SK-N-MC (cell line): ENCODE results near the gene MAP7D2.

Experiments used
- DNase-seq: peaks from one replicate; pipeline ENCODE4 v3.0.0-alpha.2; 2011; ENCODE audit warnings: low read depth, low spot score
- H3K27ac ChIP-seq: fragments of 200-600 bp; sonication (generic); 2 replicates; pipeline ENCODE4 v1.5.1; 2016; ENCODE audit warnings: mixed run types
- H3K36me3 ChIP-seq: fragments of 200-600 bp; sonication (generic); 2 replicates; pipeline ENCODE4 v1.6.1; 2017; ENCODE audit warnings: antibody characterized with exemption, low read length, mixed read lengths; ENCODE audit not compliant: insufficient read depth
- H3K4me3 ChIP-seq: fragments of 200-600 bp; sonication (generic); 2 replicates; pipeline ENCODE4 v1.5.1; 2016
- H3K9ac ChIP-seq: fragments of 200-600 bp; sonication (generic); 2 replicates; pipeline ENCODE4 v1.8.0; 2017; ENCODE audit warnings: mixed run types, mixed read lengths; ENCODE audit not compliant: insufficient read length
- H3K9me3 ChIP-seq: fragments of 200-600 bp; sonication (generic); 2 replicates; pipeline ENCODE4 v1.6.1; 2017; ENCODE audit warnings: low read depth, mild to moderate bottlenecking, antibody characterized with exemption, low read length, moderate library complexity, mixed read lengths
- EZH2 ChIP-seq: fragments of 200-600 bp; sonication (generic); IDR thresholded peaks from one replicate; pipeline ENCODE4 v1.6.1; 2017; ENCODE audit warnings: antibody characterized with exemption
- FOXP2 ChIP-seq: optimal IDR thresholded peaks from 2 replicates; pipeline ENCODE3; 2011; ENCODE audit warnings: mild to moderate bottlenecking, moderate library complexity; ENCODE audit not compliant: insufficient read depth; ENCODE audit errors: extremely low read length, control extremely low read depth
- POLR2AphosphoS5 ChIP-seq: IDR thresholded peaks from 2 replicates; pipeline ENCODE4 v1.6.1; 2012; ENCODE audit warnings: mild to moderate bottlenecking, low read depth, low read length, borderline replicate concordance

The MAP7D2 gene

DNA sequence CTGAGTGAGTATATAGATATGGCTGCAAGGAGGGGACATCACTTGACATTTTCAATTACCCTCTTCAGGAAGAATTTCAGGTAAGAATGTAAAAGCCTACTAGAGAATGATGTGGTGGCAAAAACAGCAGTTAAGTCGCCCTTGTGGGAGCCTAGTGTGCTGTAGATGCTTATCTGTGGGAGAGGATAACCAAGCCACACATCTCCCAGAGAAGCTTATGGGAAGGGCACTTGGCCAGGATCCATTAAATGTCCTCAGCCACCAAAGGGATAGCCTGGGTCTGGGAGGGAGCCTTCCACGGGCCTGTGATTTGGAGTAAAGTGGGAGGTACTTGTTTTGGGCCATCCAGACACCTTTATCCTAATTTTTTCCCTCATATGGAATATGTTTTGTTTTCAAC, 84.5 kb downstream of the MAP7D2 start:
- no peak for DNase-seq
- Histone ChIP-seq H3K9ac (no peak overlapping the region), H3K9me3 (no peaks in the 10 kb centered on the region), H3K27ac (no peak overlapping the region), H3K4me3 (no peak overlapping the region), H3K36me3 (no peaks in the 10 kb centered on the region)
- TF ChIP-seq EZH2, result no peak

DNA sequence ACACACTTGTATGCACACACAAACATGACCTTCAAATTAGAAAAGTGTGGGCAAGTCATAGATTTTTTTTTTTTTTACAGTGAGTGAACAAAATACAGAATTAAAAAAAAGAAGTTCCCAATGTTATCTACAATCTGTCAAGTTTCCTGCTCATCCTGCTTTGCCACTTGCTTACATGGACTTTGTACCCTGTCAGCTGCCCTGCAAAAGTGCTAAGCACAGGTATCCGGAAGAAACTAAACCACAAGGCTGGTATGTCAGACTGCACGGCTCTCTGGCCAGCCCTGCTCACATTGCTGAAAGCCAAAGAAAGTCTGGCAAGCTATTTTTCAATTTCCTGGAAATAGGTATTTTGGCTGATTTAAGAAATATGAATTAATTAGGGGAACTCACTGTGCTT, 87.0 kb downstream of the MAP7D2 start:
- peak overlapping the region; percentile 40; the same call in 1 of the 2 replicates for H3K4me3 ChIP-seq
- TF ChIP-seq FOXP2 (no peak), POLR2AphosphoS5 (no peak), EZH2 (no peak)
- H3K36me3 ChIP-seq, result no peaks in the 10 kb centered on the region
- DNase-seq, result peak; percentile 20
- H3K27ac ChIP-seq, result 0 out of 2 replicates have a peak overlapping the region, but pooled peaks have one; percentile 13
- no peaks in the 10 kb centered on the region for H3K9me3 ChIP-seq
- no peak overlapping the region for H3K9ac ChIP-seq

DNA sequence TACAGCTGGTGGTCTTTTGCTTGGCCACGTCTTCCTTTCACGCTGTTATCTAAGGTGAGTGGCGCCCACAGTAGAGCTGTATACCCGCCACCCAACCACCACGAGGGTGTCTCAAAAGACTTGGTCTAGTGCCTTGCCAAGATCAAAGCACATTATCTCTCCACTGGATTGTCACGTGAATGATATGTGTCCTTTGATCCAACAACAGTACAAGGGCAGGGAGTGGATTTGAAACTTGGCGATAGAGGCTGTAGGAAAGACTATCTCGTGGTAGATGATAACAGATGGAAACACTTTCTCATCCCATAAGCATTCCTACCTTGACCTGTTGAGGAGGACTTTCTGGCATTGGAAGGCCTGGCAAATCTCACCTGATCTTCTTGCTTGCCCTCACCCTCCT, 88.1 kb downstream of the MAP7D2 start:
- Histone ChIP-seq H3K36me3 (no peaks in the 10 kb centered on the region), H3K27ac (no peak overlapping the region)
- TF ChIP-seq FOXP2 (no peak), POLR2AphosphoS5 (no peak)

DNA sequence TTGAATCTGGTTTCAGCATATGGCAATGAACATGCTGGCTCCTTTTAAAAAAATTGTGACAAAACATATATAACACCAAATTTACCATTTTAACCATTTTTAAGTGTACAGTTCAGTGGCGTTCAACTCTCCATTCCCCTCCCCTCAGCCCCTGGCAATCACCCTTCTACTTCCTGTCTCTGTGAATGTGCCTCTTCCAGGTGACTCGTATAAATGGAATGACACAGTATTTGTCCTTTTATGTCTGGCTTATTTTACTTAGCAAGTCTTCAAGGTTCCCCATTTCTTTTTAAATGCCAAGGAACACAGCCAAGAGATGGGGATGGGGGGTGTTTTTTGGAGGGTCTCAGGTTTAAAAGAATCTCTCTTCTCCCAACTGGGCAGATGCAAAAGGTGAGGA, 90.4 kb downstream of the MAP7D2 start:
- H3K9ac ChIP-seq, result no peak overlapping the region
- H3K36me3 ChIP-seq, result no peaks in the 10 kb centered on the region
- no peak for TF ChIP-seq EZH2
- TF ChIP-seq POLR2AphosphoS5, result no peak
- TF ChIP-seq FOXP2, result no peak
- no peak overlapping the region for H3K27ac ChIP-seq
- no peak for DNase-seq
- H3K4me3 ChIP-seq, result no peak overlapping the region
- no peaks in the 10 kb centered on the region for H3K9me3 ChIP-seq

More for the DNA sequence above, 88.1 kb downstream of the MAP7D2 start:
- DNase-seq, result no peak
- H3K9ac ChIP-seq, result no peak overlapping the region
- no peak overlapping the region for H3K4me3 ChIP-seq
- H3K9me3 ChIP-seq, result no peaks in the 10 kb centered on the region

DNA sequence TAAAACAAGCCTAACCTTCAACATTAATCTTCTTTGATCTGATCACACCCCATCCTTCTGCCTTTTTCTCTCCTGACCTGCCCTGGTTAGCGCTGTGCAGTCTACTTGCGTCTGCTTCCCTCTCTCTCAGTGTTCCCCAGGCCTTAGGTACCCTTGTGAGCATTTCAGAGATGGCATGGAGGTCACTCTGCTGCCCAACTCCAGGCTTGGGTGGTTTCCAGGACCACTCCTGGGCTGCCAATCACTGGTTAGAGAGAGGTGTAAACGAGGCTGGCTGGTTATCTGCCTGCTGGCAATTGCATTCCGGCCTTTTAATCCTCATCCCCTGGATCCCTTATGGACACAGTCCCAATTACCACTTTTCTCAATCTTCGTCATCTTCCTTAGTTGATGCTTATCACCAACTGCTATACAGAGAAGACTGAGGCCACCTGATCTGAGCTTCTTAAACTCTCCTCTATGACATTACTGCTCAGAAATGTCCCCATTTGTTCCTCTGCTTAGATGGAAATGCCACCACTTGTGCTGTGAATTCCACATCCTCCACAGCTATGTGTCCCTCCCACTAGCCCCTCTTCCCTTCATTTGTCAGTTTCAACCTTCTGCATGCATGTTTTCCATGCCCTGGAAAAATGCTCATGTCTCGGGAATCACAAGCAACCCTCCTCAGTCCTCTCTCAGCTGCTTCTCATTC, 96.9 kb downstream of the MAP7D2 start:
- no peak overlapping the region for H3K27ac ChIP-seq
- H3K4me3 ChIP-seq, result no peak overlapping the region
- DNase-seq, result no peak
- no peak overlapping the region for H3K9ac ChIP-seq
- no peaks in the 10 kb centered on the region for H3K36me3 ChIP-seq
- TF ChIP-seq EZH2 (no peak), FOXP2 (no peak), POLR2AphosphoS5 (no peak)
- no peaks in the 10 kb centered on the region for H3K9me3 ChIP-seq

DNA sequence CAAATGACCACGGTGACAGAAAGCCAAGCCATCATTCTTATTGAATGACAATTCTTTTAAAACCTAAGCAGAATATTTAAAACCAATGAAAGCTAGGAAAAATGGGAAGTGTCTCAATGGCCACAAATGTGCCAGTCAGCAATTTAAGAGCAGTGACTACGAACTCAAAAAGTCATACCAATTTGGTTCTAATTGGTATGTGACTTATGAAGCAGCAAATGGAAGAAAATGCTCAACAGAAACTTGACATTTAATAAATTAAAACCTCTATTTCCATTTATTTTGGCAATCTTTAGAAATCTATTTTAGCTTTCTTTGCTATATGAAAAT, 100.1 kb downstream of the MAP7D2 start:
- Histone ChIP-seq H3K9ac (no peak overlapping the region), H3K9me3 (no peaks in the 10 kb centered on the region), H3K4me3 (no peak overlapping the region), H3K27ac (no peak overlapping the region), H3K36me3 (no peaks in the 10 kb centered on the region)
- no peak for DNase-seq
- no peak for TF ChIP-seq POLR2AphosphoS5

DNA sequence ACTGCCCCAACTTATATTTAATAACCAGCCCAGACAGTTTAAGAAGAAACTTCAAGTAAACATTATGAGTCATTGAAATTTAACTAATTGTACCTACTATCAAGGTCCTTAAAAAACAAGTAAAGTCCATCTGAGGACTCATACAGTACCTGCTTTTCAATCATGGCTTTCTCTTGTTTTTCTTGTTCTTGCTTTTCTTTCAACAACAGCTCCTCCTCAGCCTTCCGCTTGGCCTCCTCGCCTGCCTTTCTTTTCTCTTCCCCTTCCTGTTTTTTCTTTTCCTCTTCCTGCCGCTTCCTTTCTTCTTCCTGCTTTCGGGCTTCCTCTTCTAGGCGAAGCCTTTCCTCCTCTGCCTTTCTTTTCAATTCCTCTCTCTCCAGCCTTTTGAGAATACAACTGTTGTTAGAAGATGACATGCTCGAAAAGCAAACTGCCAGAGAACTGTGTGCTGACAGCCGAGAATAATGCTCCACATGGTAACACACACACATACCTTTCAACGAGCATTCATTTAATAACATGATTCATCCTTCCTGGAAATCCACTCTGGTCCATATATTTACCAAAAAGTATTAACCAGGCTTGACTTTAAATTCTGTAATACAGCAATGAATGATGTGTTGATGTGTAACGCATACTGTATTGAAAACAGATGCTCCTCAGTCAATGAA, 100.6 kb downstream of the MAP7D2 start:
- Histone ChIP-seq H3K4me3 (no peak overlapping the region), H3K9ac (no peak overlapping the region), H3K27ac (no peak overlapping the region), H3K36me3 (no peaks in the 10 kb centered on the region), H3K9me3 (no peaks in the 10 kb centered on the region)
- no peak for DNase-seq
- TF ChIP-seq POLR2AphosphoS5, result no peak

DNA sequence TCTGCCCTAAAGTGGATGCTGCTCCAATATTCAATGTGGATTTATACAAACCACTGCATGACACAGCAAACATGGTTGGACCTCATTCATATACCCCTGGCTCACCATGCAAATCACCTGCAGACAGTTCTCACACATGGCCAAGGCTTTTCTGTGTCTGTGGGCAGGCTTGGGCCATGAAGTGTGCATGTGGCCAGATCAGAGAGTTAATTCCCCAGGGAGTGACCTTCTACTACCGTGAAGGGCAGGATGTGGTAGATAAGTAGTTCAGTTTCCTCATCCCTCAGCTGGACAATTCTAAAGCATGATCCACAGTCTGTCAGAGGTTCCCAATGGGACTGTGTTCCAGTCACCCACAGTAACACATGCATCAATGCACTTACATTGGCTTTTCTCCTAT, 101.3 kb downstream of the MAP7D2 start:
- no peaks in the 10 kb centered on the region for H3K9me3 ChIP-seq
- no peak for DNase-seq

DNA sequence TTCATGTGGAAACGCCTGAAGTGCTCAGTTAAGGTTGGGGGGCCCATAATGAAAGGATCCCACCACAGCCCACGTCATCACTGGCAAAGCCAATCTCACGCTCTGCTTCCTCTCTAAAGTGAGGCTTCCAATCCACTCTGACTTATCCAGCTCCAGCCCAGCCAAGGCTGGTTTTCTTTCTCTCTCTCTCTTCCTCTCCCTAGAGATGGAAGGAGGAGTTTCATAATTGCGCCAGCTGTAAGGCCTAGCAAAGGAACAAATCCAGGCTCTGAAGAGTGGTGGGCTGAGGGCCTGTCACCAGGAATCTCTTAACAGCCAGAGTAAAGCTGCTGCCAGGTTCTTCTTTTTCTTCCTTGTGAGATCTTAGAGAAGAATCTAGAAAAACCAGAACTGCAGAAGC, 105.1 kb downstream of the MAP7D2 start:
- H3K27ac ChIP-seq, result no peak overlapping the region
- no peak overlapping the region for H3K9ac ChIP-seq
- TF ChIP-seq POLR2AphosphoS5 (no peak), EZH2 (no peak), FOXP2 (no peak)

More for the DNA sequence above, 101.3 kb downstream of the MAP7D2 start:
- no peaks in the 10 kb centered on the region for H3K36me3 ChIP-seq
- TF ChIP-seq POLR2AphosphoS5 (no peak), EZH2 (no peak), FOXP2 (no peak)
- H3K4me3 ChIP-seq, result no peak overlapping the region
- H3K27ac ChIP-seq, result no peak overlapping the region
- H3K9ac ChIP-seq, result no peak overlapping the region

More for the DNA sequence above, 105.1 kb downstream of the MAP7D2 start:
- no peak for DNase-seq
- no peak overlapping the region for H3K4me3 ChIP-seq
- no peaks in the 10 kb centered on the region for H3K9me3 ChIP-seq
- H3K36me3 ChIP-seq, result no peaks in the 10 kb centered on the region
